HG02588 (cell line): Measurements from ENCODE around the gene RET.
A peak's percentile ranks its signal among the peaks of the same experiment; 100 is the strongest.

Experiments used
- ATAC-seq: cut with Tn5 transposase; IDR thresholded peaks from one replicate; pipeline ENCODE4 v1.9.1; 2021; ENCODE audit warnings: mild to moderate bottlenecking, moderate library complexity; ENCODE audit not compliant: unreplicated experiment

RET gene

GRCh38 chr10:43105956-43106229, 29.0 kb downstream of the RET start:
- ATAC-seq: no peak

GRCh38 chr10:43106256-43107091, 29.6 kb downstream of the RET start:
- no peak for ATAC-seq

- no peak for ATAC-seq
Measured at GRCh38 chr10:43108951-43109350, 32.1 kb downstream of the RET start.

- ATAC-seq: no peak
Measured at GRCh38 chr10:43109671-43110249, 32.9 kb downstream of the RET start.

- peak; percentile 57 for ATAC-seq
Measured at GRCh38 chr10:43110338-43111071, 33.6 kb downstream of the RET start.

- ATAC-seq: no peak
Measured at GRCh38 chr10:43111101-43111500, 34.2 kb downstream of the RET start.

GRCh38 chr10:43111921-43112607, 35.2 kb downstream of the RET start:
- no peak for ATAC-seq

- ATAC-seq: no peak
Measured at GRCh38 chr10:43112608-43112961, 35.7 kb downstream of the RET start.

- ATAC-seq: no peak
Measured at GRCh38 chr10:43113201-43114087, 36.6 kb downstream of the RET start.

GRCh38 chr10:43114088-43114742, 37.3 kb downstream of the RET start:
- ATAC-seq: no peak

- ATAC-seq: no peak
Measured at GRCh38 chr10:43114743-43115611, 38.1 kb downstream of the RET start.

- ATAC-seq: no peak
Measured at GRCh38 chr10:43115881-43116595, 39.2 kb downstream of the RET start.

GRCh38 chr10:43116596-43116995, 39.7 kb downstream of the RET start:
- no peak for ATAC-seq

- ATAC-seq: no peak
Measured at GRCh38 chr10:43117031-43117776, 40.3 kb downstream of the RET start.

GRCh38 chr10:43117777-43118583, 41.1 kb downstream of the RET start:
- no peak for ATAC-seq

- ATAC-seq: no peak
Measured at GRCh38 chr10:43118631-43119415, 42.0 kb downstream of the RET start.
